H1 (cell line): Measurements from ENCODE around the gene BRME1. TPM values are rescaled to one million over a fixed set of nuclear protein-coding genes. Genes with fewer than 3 reads are reported as not detected.

Experiments
- CTCF ChIA-PET: fragments of 300-600 bp; sonication (Branson Sonifier 250); formaldehyde crosslinking; loops from one replicate; lab custom pipeline; 2021; ENCODE audit not compliant: partially characterized antibody; lab: Charles Lee
- POLR2A ChIA-PET: fragments of 300-600 bp; sonication (Branson Sonifier 250); formaldehyde crosslinking; loops from one replicate; lab custom pipeline; 2021; ENCODE audit warnings: inconsistent platforms; ENCODE audit not compliant: partially characterized antibody; lab: Charles Lee
- DNase-seq, 2 experiments: peaks; one replicate each; pipeline versions ENCODE4 v3.0.0 to v3.0.0-alpha.2; 2010 to 2022; ENCODE audit warnings: low spot score in 2 of 2, low read depth in 1 of 2, mixed read lengths in 1 of 2
- FAIRE-seq: peaks from 2 replicates; lab custom pipeline; 2011; peaks lifted over from hg19 to GRCh38; lab: Jason Lieb, UNC
- H2AFZ ChIP-seq: 2 replicates; pipeline ENCODE4 v1.8.1; 2012; ENCODE audit warnings: low read length, inconsistent platforms
- H2AK5ac ChIP-seq: 2 replicates; pipeline ENCODE4 v1.6.1; 2013; ENCODE audit warnings: low read depth, low read length
- H2BK120ac ChIP-seq: replicated peaks from 2 replicates; pipeline ENCODE3; 2013; ENCODE audit warnings: low read depth, low read length, inconsistent platforms
- H2BK12ac ChIP-seq: 2 replicates; pipeline ENCODE4 v1.6.1; 2013; ENCODE audit warnings: low read depth, low read length
- H2BK15ac ChIP-seq: 2 replicates; pipeline ENCODE4 v1.6.1; 2013; ENCODE audit warnings: low read length
- H2BK20ac ChIP-seq: 2 replicates; pipeline ENCODE4 v1.6.1; 2013; ENCODE audit warnings: low read length
- H2BK5ac ChIP-seq: 2 replicates; pipeline ENCODE4 v1.6.1; 2013; ENCODE audit warnings: low read depth, low read length
- H3K14ac ChIP-seq: 2 replicates; pipeline ENCODE4 v1.6.1; 2013; ENCODE audit warnings: inconsistent platforms; ENCODE audit not compliant: insufficient read length
- H3K18ac ChIP-seq: 2 replicates; pipeline ENCODE4 v1.6.1; 2013; ENCODE audit warnings: low read length; ENCODE audit errors: extremely low read depth
- H3K23ac ChIP-seq: 2 replicates; pipeline ENCODE4 v1.6.1; 2013; ENCODE audit warnings: inconsistent platforms; ENCODE audit not compliant: insufficient read length
- H3K23me2 ChIP-seq: 2 replicates; pipeline ENCODE4 v1.6.1; 2013; ENCODE audit warnings: low read depth, low read length
- H3K27ac ChIP-seq: 2 replicates; pipeline ENCODE4 v1.6.1; 2011; ENCODE audit warnings: low read depth, low read length, inconsistent platforms
- H3K27me3 ChIP-seq, 4 experiments: replicated peaks in 1 of 4; 1 replicate in 1 of 4; 2 replicates in 3 of 4; pipeline versions ENCODE4 v1.6.1 to v1.8.1; 2011 to 2013; ENCODE audit warnings: low read length in 3 of 4, mild to moderate bottlenecking in 3 of 4, inconsistent platforms in 2 of 4, mixed read lengths in 2 of 4, moderate library complexity in 1 of 4; ENCODE audit not compliant: control insufficient read depth in 3 of 4, insufficient read depth in 3 of 4; ENCODE audit errors: extremely low read depth in 1 of 4
- H3K36me3 ChIP-seq, 4 experiments: 2 replicates each; pipeline versions ENCODE4 v1.6.1 to v1.8.1; 2011 to 2013; ENCODE audit warnings: mild to moderate bottlenecking in 4 of 4, low read length in 3 of 4, moderate library complexity in 2 of 4, control low read depth in 1 of 4, inconsistent platforms in 1 of 4; ENCODE audit not compliant: insufficient read depth in 4 of 4, control insufficient read depth in 2 of 4
- H3K4ac ChIP-seq: replicated peaks from 2 replicates; pipeline ENCODE3; 2013; ENCODE audit warnings: low read length, low read depth, mixed read lengths, inconsistent platforms; ENCODE audit not compliant: insufficient read length
- H3K4me1 ChIP-seq, 4 experiments: replicated peaks in 1 of 4; 1 replicate in 1 of 4; 2 replicates in 3 of 4; pipeline versions ENCODE4 v1.6.1 to v1.8.1; 2011 to 2013; ENCODE audit warnings: low read length in 3 of 4, inconsistent platforms in 2 of 4, mixed read lengths in 1 of 4; ENCODE audit not compliant: insufficient read depth in 4 of 4, control insufficient read depth in 3 of 4
- H3K4me2 ChIP-seq, 2 experiments: 2 replicates each; pipeline versions ENCODE4 v1.6.1 to v1.8.1; 2011 to 2013; ENCODE audit warnings: low read depth in 2 of 2, low read length in 2 of 2, control low read depth in 1 of 2, inconsistent platforms in 1 of 2, mild to moderate bottlenecking in 1 of 2; ENCODE audit not compliant: insufficient read depth in 1 of 2
- H3K4me3 ChIP-seq, 4 experiments: fragments of 200-600, 300-600 bp in 1 of 4; sonication (generic), shearing (Covaris generic), sonication (Bioruptor Twin) in 1 of 4; 2 replicates each; pipeline versions ENCODE4 v1.5.1 to v1.8.1; 2011 to 2016; ENCODE audit warnings: low read length in 4 of 4, low read depth in 3 of 4, control low read depth in 2 of 4, inconsistent platforms in 2 of 4, mild to moderate bottlenecking in 2 of 4, mixed read lengths in 1 of 4, moderate library complexity in 1 of 4; ENCODE audit not compliant: insufficient read depth in 2 of 4; ENCODE audit errors: extremely low read depth in 1 of 4
- H3K56ac ChIP-seq: replicated peaks from 2 replicates; pipeline ENCODE3; 2013; ENCODE audit warnings: low read depth, mild to moderate bottlenecking, mixed read lengths, low read length, inconsistent platforms; ENCODE audit not compliant: insufficient read length
- H3K79me1 ChIP-seq: 2 replicates; pipeline ENCODE4 v1.6.1; 2013; ENCODE audit warnings: low read depth, low read length, control low read depth
- H3K79me2 ChIP-seq, 2 experiments: 2 replicates each; pipeline versions ENCODE4 v1.6.1 to v1.8.1; 2012 to 2013; ENCODE audit warnings: low read length in 2 of 2, mild to moderate bottlenecking in 2 of 2, inconsistent platforms in 1 of 2; ENCODE audit not compliant: insufficient read depth in 2 of 2, control insufficient read depth in 1 of 2
- H3K9ac ChIP-seq, 4 experiments: replicated peaks in 1 of 4; 1 replicate in 1 of 4; 2 replicates in 3 of 4; pipeline versions ENCODE4 v1.6.1 to v1.8.1; 2011 to 2013; ENCODE audit warnings: low read depth in 3 of 4, low read length in 3 of 4, control low read depth in 2 of 4, mild to moderate bottlenecking in 2 of 4, moderate library complexity in 2 of 4, inconsistent platforms in 1 of 4; ENCODE audit errors: extremely low read depth in 1 of 4
- H3K9me3 ChIP-seq, 2 experiments: 2 replicates each; pipeline versions ENCODE4 v1.6.1 to v1.8.1; 2012 to 2013; ENCODE audit warnings: mild to moderate bottlenecking in 2 of 2, moderate library complexity in 2 of 2, control low read depth in 1 of 2, inconsistent platforms in 1 of 2, low read depth in 1 of 2, low read length in 1 of 2, mixed read lengths in 1 of 2; ENCODE audit not compliant: insufficient read depth in 2 of 2
- H4K20me1 ChIP-seq, 2 experiments: replicated peaks in 1 of 2; 2 replicates each; pipeline versions ENCODE3 to v1.8.1; 2011 to 2013; ENCODE audit warnings: inconsistent platforms in 2 of 2, low read length in 2 of 2, mild to moderate bottlenecking in 1 of 2; ENCODE audit not compliant: insufficient read depth in 2 of 2, control insufficient read depth in 1 of 2
- H4K5ac ChIP-seq: 2 replicates; pipeline ENCODE4 v1.6.1; 2013; ENCODE audit warnings: low read length, low read depth, mixed read lengths, inconsistent platforms; ENCODE audit not compliant: insufficient read length
- H4K8ac ChIP-seq: 2 replicates; pipeline ENCODE4 v1.8.0; 2013; ENCODE audit warnings: mild to moderate bottlenecking, moderate library complexity, low read length, inconsistent platforms; ENCODE audit not compliant: insufficient read depth; ENCODE audit errors: extremely low read depth
- H4K91ac ChIP-seq: replicated peaks from 2 replicates; pipeline ENCODE3; 2013; ENCODE audit warnings: low read length, mixed read lengths, inconsistent platforms; ENCODE audit not compliant: insufficient read length
- EZH2 ChIP-seq: fragments of 200-600 bp; sonication (generic); IDR thresholded peaks from 2 replicates; pipeline ENCODE4 v1.7.1; 2012; ENCODE audit warnings: low read depth, mild to moderate bottlenecking, moderate library complexity, low read length, inconsistent platforms; ENCODE audit not compliant: severe bottlenecking
- RFX5 ChIP-seq: IDR thresholded peaks from 2 replicates; pipeline ENCODE4 v1.6.1; 2011; ENCODE audit warnings: low read depth, low read length, improper control_type of control experiment, borderline replicate concordance
- SUZ12 ChIP-seq: fragments of 200-600 bp; sonication (generic); IDR thresholded peaks from 2 replicates; pipeline ENCODE4 v1.6.1; 2012; ENCODE audit warnings: mild to moderate bottlenecking, inconsistent platforms, low read length, moderate library complexity, mixed read lengths
- WGBS, 2 experiments: shearing (Covaris generic) in 1 of 2; methylation state at CpG; one replicate each; pipeline versions ENCODE4 v1.1.6 to v1.1.7; 2013 to 2015; ENCODE audit warnings: low lambda C conversion rate in 2 of 2, mixed read lengths in 2 of 2, inconsistent platforms in 1 of 2, low coverage in 1 of 2, missing lambda C conversion rate in 1 of 2; ENCODE audit not compliant: insufficient replicate concordance in 2 of 2, insufficient coverage in 1 of 2, insufficient read length in 1 of 2; ENCODE audit errors: extremely low coverage in 1 of 2, missing lambda C conversion rate in 1 of 2; 5-methylcytosine and 5-hydroxymethylcytosine counted together
- polyA plus RNA-seq, 7 experiments: library from polyadenylated mRNA; depleted of rRNA in 3 of 7; stranded (reverse) in 5 of 7; unstranded in 2 of 7; fragments of >200 nt in 5 of 7; fragments of 200-250 nt in 2 of 7; gene quantifications; 1 replicate in 5 of 7; 2 replicates in 1 of 7; 4 replicates in 1 of 7; pipeline versions ENCODE4 v1.2.1 to v1.2.3, GENCODE V29; 2011 to 2013; ENCODE audit warnings: missing spikeins in 2 of 7, mixed read lengths in 2 of 7
- total RNA-seq: library from RNA; stranded (reverse); fragmentation: NEBNext Ultra II Directional; extraction: Animal tissue kit (Norgen Biotek cat#: 25700); gene quantifications from 2 replicates; pipeline ENCODE4 v1.2.1, GENCODE V29; 2021

The BRME1 gene
- total and polyA plus RNA-seq, 2 of the 8 experiments (the other 6 are each of a cell fraction or from before 2014, with no cell fraction given), result 4.6 to 4.7 TPM

- FAIRE-seq (no peak), DNase-seq (no peak)
- peak; percentile 33 for TF ChIP-seq EZH2
- no peak for TF ChIP-seq RFX5
- TF ChIP-seq SUZ12, result peak; percentile 6; the same call in 1 of the 2 replicates
- ChIA-PET POLR2A (interaction anchor here (1.1 to 4.7 kb wide), 5 partner anchors 9 to 117 kb away, joined by 3 to 62 read pairs (median 3); a partner anchor contains a TSS), CTCF (interaction anchor here (3.0 to 7.0 kb wide), 5 partner anchors 17 to 81 kb away, joined by 11 to 70 read pairs (median 32); no protein-coding TSS in a partner anchor)
- Histone ChIP-seq H2BK15ac (no peak overlapping the region; the same call in 1 of the 2 replicates), H2AFZ (no peak overlapping the region), H2AK5ac (peak overlapping the region; percentile 45; the same call in 1 of the 2 replicates), H3K23ac (no peak overlapping the region), H3K79me1 (no peaks in the 10 kb centered on the region), H2BK20ac (no peak overlapping the region), H2BK120ac (no peak overlapping the region), H4K20me1 (peaks cover 2 to 7% of the 10 kb centered on the region in 2 experiments), H3K56ac (no peak overlapping the region), H3K4me1 (peaks cover 4 to 7% (median 5%) of the 10 kb centered on the region in 4 experiments; a peak in 6 of 7 replicates), H3K79me2 (no peaks in the 10 kb centered on the region), H4K8ac (peak overlapping the region; percentile 84; the same call in 1 of the 2 replicates), H3K36me3 (no peaks in the 10 kb centered on the region), H2BK12ac (0 out of 2 replicates have a peak overlapping the region, but pooled peaks have one; percentile 60), H3K27ac (no peak overlapping the region), H4K91ac (no peak overlapping the region), H3K9ac (no peak overlapping the region), H3K18ac (no peak overlapping the region; the same call in 1 of the 2 replicates), H3K14ac (no peak overlapping the region), H3K9me3 (no peaks in the 10 kb centered on the region), H3K27me3 (peaks cover 16 to 61% (median 45%) of the 10 kb centered on the region in 4 experiments), H4K5ac (no peak overlapping the region), H3K4me3 (peak overlapping the region in 2 of 4 experiments; percentile 28 to 66; a peak in 3 of 8 replicates), H3K4ac (peak overlapping the region; percentile 44), H3K23me2 (no peaks in the 10 kb centered on the region; the same call in 1 of the 2 replicates), H2BK5ac (no peak overlapping the region), H3K4me2 (peak overlapping the region; percentile 42 to 77; a peak in 2 of 4 replicates)
- WGBS, 2 experiments, result 72% methylated on average over 14 of the region's 113 CpGs; no CpG with 5 or more reads in 1 of the 2 experiments
Measured at GRCh38 chr19:13864667-13865570, 41.0 kb downstream of the BRME1 start.
